HepG2 (cell line): Measurements from ENCODE around the gene SPRED2. TPM values are rescaled to one million over a fixed set of nuclear protein-coding genes. Genes with fewer than 3 reads are reported as not detected.

ENCODE experiments used
- AGO1 ChIP-seq: fragments of 200-400 bp; formaldehyde crosslinking; IDR thresholded peaks from 2 replicates; pipeline ENCODE4 v1.6.1; 2017; ENCODE audit warnings: mild to moderate bottlenecking, low read depth, low read length, moderate library complexity; ENCODE audit not compliant: poor library complexity, severe bottlenecking
- CENPBD1 ChIP-seq: sonication (generic); formaldehyde crosslinking; IDR thresholded peaks from 2 replicates; pipeline ENCODE4 v1.8.0; 2022; ENCODE audit warnings: missing genetic modification reagents, low read depth, mild to moderate bottlenecking, borderline replicate concordance
- E2F2 ChIP-seq: sonication (generic); formaldehyde crosslinking; IDR thresholded peaks from 2 replicates; pipeline ENCODE4 v1.4.0; 2020; ENCODE audit warnings: missing genetic modification reagents, borderline replicate concordance
- GPN1 ChIP-seq: sonication (generic); formaldehyde crosslinking; IDR thresholded peaks from 2 replicates; pipeline ENCODE4 v1.5.1; 2020; ENCODE audit warnings: missing genetic modification reagents, borderline replicate concordance
- MED1 ChIP-seq: sonication (generic); formaldehyde crosslinking; IDR thresholded peaks from 2 replicates; pipeline ENCODE4 v1.4.0; 2020; ENCODE audit warnings: missing genetic modification reagents
- POLR2G ChIP-seq: fragments of 200-400 bp; formaldehyde crosslinking; IDR thresholded peaks from 2 replicates; pipeline ENCODE4 v1.6.1; 2018; ENCODE audit warnings: mild to moderate bottlenecking, low read depth, low read length, moderate library complexity
- PTBP1 ChIP-seq: fragments of 200-400 bp; formaldehyde crosslinking; IDR thresholded peaks from 2 replicates; pipeline ENCODE4 v1.6.1; 2018; ENCODE audit warnings: low read length, low read depth; ENCODE audit not compliant: poor library complexity, severe bottlenecking
- RELA ChIP-seq: sonication (generic); formaldehyde crosslinking; IDR thresholded peaks from 2 replicates; pipeline ENCODE4 v1.4.0; 2020; ENCODE audit warnings: missing genetic modification reagents
- RERE ChIP-seq: IDR thresholded peaks from 2 replicates; pipeline ENCODE4 v1.6.1; 2016; ENCODE audit warnings: low read depth, missing genetic modification reagents, missing compliant biosample characterization
- ZBTB43 ChIP-seq: sonication (generic); formaldehyde crosslinking; conservative IDR thresholded peaks from 2 replicates; pipeline ENCODE4 v1.4.0; 2020; ENCODE audit warnings: missing genetic modification reagents
- ZHX1 ChIP-seq: sonication (generic); formaldehyde crosslinking; IDR thresholded peaks from 2 replicates; pipeline ENCODE4 v1.8.1; 2022; ENCODE audit warnings: low read depth, mild to moderate bottlenecking, missing genetic modification reagents
- ZNF264 ChIP-seq: sonication (generic); formaldehyde crosslinking; IDR thresholded peaks from 2 replicates; pipeline ENCODE4 v1.4.0; 2020; ENCODE audit warnings: missing genetic modification reagents
- ZNF33A ChIP-seq: sonication (generic); formaldehyde crosslinking; IDR thresholded peaks from 2 replicates; pipeline ENCODE4 v1.5.1; 2020; ENCODE audit warnings: missing genetic modification reagents, mild to moderate bottlenecking, moderate library complexity, borderline replicate concordance
- ZNF354B ChIP-seq: sonication (generic); formaldehyde crosslinking; IDR thresholded peaks from 2 replicates; pipeline ENCODE4 v1.8.0; 2022; ENCODE audit warnings: mild to moderate bottlenecking, missing genetic modification reagents
- ZNF75D ChIP-seq: sonication (generic); formaldehyde crosslinking; IDR thresholded peaks from 2 replicates; pipeline ENCODE4 v1.8.1; 2023; ENCODE audit warnings: missing genetic modification reagents, mild to moderate bottlenecking, borderline replicate concordance
- ZNF883 ChIP-seq: sonication (generic); formaldehyde crosslinking; IDR thresholded peaks from 2 replicates; pipeline ENCODE4 v1.5.1; 2020; ENCODE audit warnings: mild to moderate bottlenecking, missing genetic modification reagents; ENCODE audit errors: not compliant biosample characterization
- polyA plus RNA-seq, 8 experiments: library from polyadenylated mRNA; depleted of rRNA in 3 of 8; stranded (reverse) in 7 of 8; unstranded in 1 of 8; fragments of >200 nt; fragmentation: Illumina TruSeq in 4 of 8; extraction: Trizol in 4 of 8; gene quantifications; 2 replicates each; pipeline versions ENCODE4 v1.2.1 to v1.2.3, GENCODE V29; 2011 to 2016; ENCODE audit warnings: low read depth in 4 of 8, missing spikeins in 1 of 8, mixed read lengths in 1 of 8; ENCODE audit not compliant: insufficient read depth in 1 of 8
- total RNA-seq, 5 experiments: library from RNA; depleted of rRNA; stranded (reverse); fragments of >200 nt; fragmentation: Illumina TruSeq; extraction: Trizol; gene quantifications; 2 replicates each; pipeline ENCODE4 v1.2.3, GENCODE V29; 2016; ENCODE audit warnings: low read depth in 1 of 5

Gene SPRED2
- total and polyA plus RNA-seq, 2 of the 13 experiments (the other 11 are each of a cell fraction or from before 2014, with no cell fraction given) = 13.0 to 37.0 TPM

- TF ChIP-seq RERE (CRISPR knock-in tag) (peak; percentile 91; the same call in 1 of the 2 replicates), ZNF75D (no peak), ZNF264 (CRISPR knock-in tag) (peak; percentile 88), CENPBD1 (CRISPR knock-in tag) (no peak), PTBP1 (no peak), ZBTB43 (CRISPR knock-in tag) (peak; percentile 77; the same call in 1 of the 2 replicates), E2F2 (0 out of 2 replicates have a peak, but pooled peaks have one; percentile 41), POLR2G (peak; percentile 49; the same call in 1 of the 2 replicates), ZNF883 (CRISPR knock-in tag) (peak; percentile 44), GPN1 (no peak), AGO1 (no peak), ZNF354B (CRISPR knock-in tag) (no peak), ZHX1 (CRISPR knock-in tag) (peak; percentile 83; the same call in 1 of the 2 replicates), RELA (CRISPR knock-in tag) (no peak), ZNF33A (CRISPR knock-in tag) (no peak), MED1 (CRISPR knock-in tag) (peak; percentile 88)
Observed at GRCh38 chr2:65300761-65301711, 131.4 kb downstream of the SPRED2 start (continued).
